ENCODE measurements around the gene NDEL1. TPM values are rescaled to one million over a fixed set of nuclear protein-coding genes. Genes with fewer than 3 reads are reported as not detected.

Gene NDEL1
- total and polyA plus RNA-seq, 2 donors (not counting 3 experiments of a cell fraction or from before 2014, with no cell fraction given): 60.0 to 87.4 TPM

- Histone ChIP-seq H3K27me3 (ENCODE audit: control insufficient read depth in 2 of 2, insufficient read depth in 2 of 2, low read length in 2 of 2) (no peaks in the 10 kb centered on the region), H3K4me2 (ENCODE audit: insufficient read depth, low read length) (no peak overlapping the region), H3K9me3 (replicated peaks; ENCODE audit: control insufficient read depth, insufficient read depth, low read length) (no peaks in the 10 kb centered on the region), H3K9me1 (replicated peaks; ENCODE audit: control insufficient read depth, extremely low read depth, insufficient read depth, low read length) (no peaks in the 10 kb centered on the region), H3K27ac (ENCODE audit: insufficient read depth, low read depth, low read length) (no peak overlapping the region), H2AFZ (ENCODE audit: low read depth, low read length) (no peak overlapping the region), H3K36me3 (ENCODE audit: control insufficient read depth in 2 of 2, extremely low read depth in 1 of 2, insufficient read depth in 2 of 2, low read length in 2 of 2) (peaks cover 12 to 34% of the 10 kb centered on the region in 2 experiments), H3K4me1 (ENCODE audit: control insufficient read depth, extremely low read depth, insufficient read depth, low read length) (no peaks in the 10 kb centered on the region), H3K79me2 (ENCODE audit: control insufficient read depth, insufficient read depth, low read length) (peaks cover 15% of the 10 kb centered on the region), H3K4me3 (replicated peaks in 1 of 3; ENCODE audit: insufficient read depth in 1 of 3, low read depth in 1 of 3, low read length in 3 of 3) (no peak overlapping the region), H4K20me1 (replicated peaks; ENCODE audit: control insufficient read depth, extremely low read depth, insufficient read depth, low read length) (no peaks in the 10 kb centered on the region), H3K9ac (replicated peaks; ENCODE audit: extremely low read depth, insufficient read depth, low read length) (no peak overlapping the region)
- DNase-seq (ENCODE audit: low read depth, low spot score) (no peak), FAIRE-seq (no peak)
- BruUV-seq (replicated peaks): no TSS peak
- ChIA-PET POLR2A (no interaction called here), CTCF (interaction anchor here (1.3 kb wide), 1 partner anchor 42 kb away, joined by 3 read pairs; no protein-coding TSS in a partner anchor)
- TF ChIP-seq POLR2A (IDR thresholded peaks at IDR 0.05; ENCODE audit: low read depth, low read length): no peak
- TF ChIP-seq FOS (IDR thresholded peaks at IDR 0.05; ENCODE audit: borderline replicate concordance, insufficient read depth, low read length): no peak
- TF ChIP-seq CTCF (IDR thresholded peaks at IDR 0.05; ENCODE audit: extremely low read depth in 1 of 2, insufficient read depth in 1 of 2, low read depth in 1 of 2, low read length in 2 of 2): no peak
- no peak for TF ChIP-seq EZH2 (IDR thresholded peaks at IDR 0.05; ENCODE audit: borderline replicate concordance, low read depth, low read length, severe bottlenecking)
- TF ChIP-seq MYC (IDR thresholded peaks at IDR 0.05; ENCODE audit: low read depth, low read length): no peak
- TF ChIP-seq GATA2 (IDR thresholded peaks at IDR 0.05; ENCODE audit: insufficient read depth, insufficient read length, low read depth, low read length): no peak
- TF ChIP-seq POLR2AphosphoS5 (IDR thresholded peaks at IDR 0.05; ENCODE audit: insufficient read depth, low read depth, low read length): no peak
- TF ChIP-seq MAX (IDR thresholded peaks at IDR 0.05; ENCODE audit: insufficient read depth, insufficient read length): no peak
- no peak for TF ChIP-seq JUN (IDR thresholded peaks at IDR 0.05; ENCODE audit: borderline replicate concordance, insufficient read depth, insufficient read length, low read depth)
- intact Hi-C loops (cut with micrococcal nuclease): no loop called here
- dilution Hi-C loops (cut with MboI; ENCODE audit: extremely low pct_ligation_motif_present, low sequenced_read_pairs): no loop called here
Observed at GRCh38 chr17:8468980-8469379, 33.3 kb downstream of the NDEL1 start.
